HepG2 (cell line): ENCODE measurements around the gene NDFIP2. TPM values are rescaled to one million over a fixed set of nuclear protein-coding genes. Genes with fewer than 3 reads are reported as not detected.

Experiments used
- ATAC-seq: fragments of 200-7000 bp; cut with Tn5 transposase; 3 replicates; pipeline ENCODE4 v1.9.1; 2020; ENCODE audit warnings: mild to moderate bottlenecking, moderate library complexity
- BruUV-seq: library from RNA; stranded (reverse); fragments of 400-500 nt; replicated peaks from 2 replicates; lab custom pipeline; 2021; lab: Mats Ljungman, UMichigan
- CTCF ChIA-PET: fragments of 300-600 bp; formaldehyde crosslinking; extraction: SDS; loops from one replicate; lab custom pipeline; 2021; ENCODE audit warnings: low total read pairs, inconsistent platforms, low intra/inter-chr PET ratio; lab: Yijun Ruan, JAX
- POLR2A ChIA-PET: fragments of 350-600 bp; sonication (Branson Sonifier 250); formaldehyde crosslinking; loops from one replicate; lab custom pipeline; 2020; ENCODE audit warnings: antibody characterized with exemption, inconsistent platforms; lab: Yijun Ruan, JAX
- DNase-seq: peaks from one replicate; pipeline ENCODE4 v3.0.0-alpha.2; 2015; ENCODE audit warnings: low spot score
- FAIRE-seq: peaks from 3 replicates; lab custom pipeline; 2011; peaks lifted over from hg19 to GRCh38; lab: Jason Lieb, UNC
- H2AFZ ChIP-seq: one replicate; pipeline ENCODE4 v1.6.1; 2011; ENCODE audit warnings: low read length, inconsistent platforms
- H3K27ac ChIP-seq: fragments of 300-600 bp; 3 replicates; pipeline ENCODE4 v1.8.0; 2011; ENCODE audit warnings: mixed run types, mild to moderate bottlenecking, mixed read lengths, low read length, inconsistent platforms; ENCODE audit not compliant: insufficient read depth; ENCODE audit errors: extremely low read length
- H3K27me3 ChIP-seq, 2 experiments: fragments of 200-600 bp in 1 of 2; 2 replicates in 1 of 2; 3 replicates in 1 of 2; pipeline versions ENCODE4 v1.6.0 to v1.8.0; 2011; ENCODE audit warnings: low read length in 2 of 2, mild to moderate bottlenecking in 2 of 2, moderate library complexity in 2 of 2, inconsistent platforms in 1 of 2; ENCODE audit not compliant: insufficient read depth in 2 of 2, control insufficient read depth in 1 of 2
- H3K36me3 ChIP-seq, 2 experiments: fragments of 200-600 bp in 1 of 2; replicated peaks in 1 of 2; 2 replicates in 1 of 2; 3 replicates in 1 of 2; pipeline versions ENCODE4 v1.5.1 to v1.8.0; 2011; ENCODE audit warnings: low read length in 2 of 2, inconsistent platforms in 1 of 2; ENCODE audit not compliant: insufficient read depth in 2 of 2, control insufficient read depth in 1 of 2
- H3K4me1 ChIP-seq: 2 replicates; pipeline ENCODE4 v1.5.1; 2012; ENCODE audit warnings: low read length, inconsistent platforms; ENCODE audit not compliant: insufficient read depth
- H3K4me2 ChIP-seq: 2 replicates; pipeline ENCODE4 v1.6.0; 2011; ENCODE audit warnings: low read depth, low read length, inconsistent platforms
- H3K4me3 ChIP-seq, 3 experiments: fragments of 200-600 bp in 1 of 3; sonication (generic), shearing (Covaris generic) in 1 of 3; replicated peaks in 1 of 3; 2 replicates each; pipeline ENCODE4 v1.5.1; 2011 to 2016; ENCODE audit warnings: low read length in 3 of 3, inconsistent platforms in 2 of 3, low read depth in 2 of 3, mild to moderate bottlenecking in 2 of 3, control low read depth in 1 of 3, mixed read lengths in 1 of 3; ENCODE audit not compliant: insufficient read depth in 1 of 3
- H3K79me2 ChIP-seq: one replicate; pipeline ENCODE4 v1.6.1; 2011; ENCODE audit warnings: low read length, inconsistent platforms; ENCODE audit not compliant: insufficient read depth
- H3K9ac ChIP-seq: 2 replicates; pipeline ENCODE4 v1.6.0; 2011; ENCODE audit warnings: mild to moderate bottlenecking, low read depth, low read length, inconsistent platforms; ENCODE audit not compliant: insufficient read depth
- H3K9me3 ChIP-seq: 2 replicates; pipeline ENCODE4 v1.5.1; 2012; ENCODE audit warnings: mild to moderate bottlenecking, low read length
- H4K20me1 ChIP-seq: 2 replicates; pipeline ENCODE4 v1.6.0; 2011; ENCODE audit warnings: inconsistent platforms, mild to moderate bottlenecking, low read length, moderate library complexity; ENCODE audit not compliant: insufficient read depth
- AKAP8 ChIP-seq: sonication (generic); formaldehyde crosslinking; IDR thresholded peaks from 2 replicates; pipeline ENCODE4 v1.5.1; 2020; ENCODE audit warnings: mild to moderate bottlenecking, missing genetic modification reagents
- ATAD3A ChIP-seq: sonication (generic); formaldehyde crosslinking; IDR thresholded peaks from 2 replicates; pipeline ENCODE4 v1.4.0; 2020; ENCODE audit warnings: missing genetic modification reagents
- EEA1 ChIP-seq: sonication (generic); formaldehyde crosslinking; IDR thresholded peaks from 2 replicates; pipeline ENCODE4 v1.5.1; 2020; ENCODE audit warnings: mild to moderate bottlenecking, missing genetic modification reagents, borderline replicate concordance
- HOXD1 ChIP-seq: sonication (generic); formaldehyde crosslinking; IDR thresholded peaks from 2 replicates; pipeline ENCODE4 v1.5.0; 2020; ENCODE audit warnings: missing genetic modification reagents
- NFIB ChIP-seq: sonication (generic); formaldehyde crosslinking; IDR thresholded peaks from 2 replicates; pipeline ENCODE4 v1.9.0; 2021; ENCODE audit warnings: missing genetic modification reagents, mild to moderate bottlenecking, borderline replicate concordance
- NR3C1 ChIP-seq: sonication (generic); formaldehyde crosslinking; IDR thresholded peaks from 2 replicates; pipeline ENCODE4 v1.4.0; 2020; ENCODE audit warnings: missing genetic modification reagents
- ZNF720 ChIP-seq: sonication (generic); formaldehyde crosslinking; IDR thresholded peaks from 2 replicates; pipeline ENCODE4 v1.4.0; 2020; ENCODE audit warnings: missing genetic modification reagents
- WGBS: methylation state at CpG from one replicate; pipeline ENCODE4 v1.1.6; 2017; ENCODE audit warnings: low lambda C conversion rate; 5-methylcytosine and 5-hydroxymethylcytosine counted together
- in situ Hi-C: cut with HindIII; loops from 2 replicates; pipeline ENCODE4 v1.10.0; 2017; ENCODE audit warnings: low pct_unique_long_range_greater_than_20kb; ENCODE audit not compliant: extremely low pct_ligation_motif_present
- intact Hi-C: fragments of 100-400 bp; cut with micrococcal nuclease; formaldehyde crosslinking; loops from one replicate; pipeline ENCODE4 v1.10.0; 2022; ENCODE audit not compliant: unreplicated experiment
- polyA plus RNA-seq, 8 experiments: library from polyadenylated mRNA; depleted of rRNA in 3 of 8; stranded (reverse) in 7 of 8; unstranded in 1 of 8; fragments of >200 nt; fragmentation: Illumina TruSeq in 4 of 8; extraction: Trizol in 4 of 8; gene quantifications; 2 replicates each; pipeline versions ENCODE4 v1.2.1 to v1.2.3, GENCODE V29; 2011 to 2016; ENCODE audit warnings: low read depth in 4 of 8, missing spikeins in 1 of 8, mixed read lengths in 1 of 8; ENCODE audit not compliant: insufficient read depth in 1 of 8
- total RNA-seq, 5 experiments: library from RNA; depleted of rRNA; stranded (reverse); fragments of >200 nt; fragmentation: Illumina TruSeq; extraction: Trizol; gene quantifications; 2 replicates each; pipeline ENCODE4 v1.2.3, GENCODE V29; 2016; ENCODE audit warnings: low read depth in 1 of 5
- TF ChIP-seq, protein P1 (sequence below), 2 experiments: sonication (generic) in 1 of 2; formaldehyde crosslinking in 1 of 2; IDR thresholded peaks; 2 replicates each; pipeline versions ENCODE4 v1.4.0 to v1.6.1; 2018 to 2020; ENCODE audit warnings: missing genetic modification reagents in 2 of 2, borderline replicate concordance in 1 of 2, low read depth in 1 of 2, mild to moderate bottlenecking in 1 of 2, missing biosample characterization in 1 of 2
- TF ChIP-seq, protein P2 (sequence below): IDR thresholded peaks from 2 replicates; pipeline ENCODE4 v1.6.1; 2018; ENCODE audit warnings: missing genetic modification reagents

The NDFIP2 gene
- total and polyA plus RNA-seq, 2 of the 13 experiments (the other 11 are each of a cell fraction or from before 2014, with no cell fraction given): 23.2 to 32.0 TPM

DNA sequence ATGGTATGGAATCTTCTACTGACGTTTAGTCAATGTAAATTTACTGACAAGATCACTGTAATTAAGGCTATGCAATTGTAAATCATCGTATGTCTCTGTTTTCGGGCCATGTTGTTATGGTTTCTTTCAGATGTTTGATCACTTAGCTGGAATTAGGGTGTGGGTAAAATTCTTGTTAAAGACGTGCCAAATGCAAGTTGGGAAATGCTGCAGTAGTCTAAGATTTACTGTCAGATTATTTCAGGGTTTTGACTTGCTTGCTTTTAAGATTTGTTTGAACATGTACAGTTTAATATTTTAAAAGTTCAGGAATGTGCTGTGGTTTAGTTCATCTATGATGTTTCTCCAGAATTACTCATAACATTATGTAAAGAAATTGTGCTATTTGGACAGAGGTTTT, 10.8 kb downstream of the NDFIP2 start:
- BruUV-seq: no TSS peak
- intact Hi-C loops: loop anchor here (10.0 kb wide), 1 partner anchor 853 kb away; the partner anchor contains the start of gene SPRY2
- ChIA-PET POLR2A (no interaction called here), CTCF (no interaction called here)
- no peak overlapping the region for H3K27ac ChIP-seq
- no peak for ATAC-seq
- in situ Hi-C loops: no loop called here
- H3K9me3 ChIP-seq: no peaks in the 10 kb centered on the region
- no peaks in the 10 kb centered on the region for H3K36me3 ChIP-seq
- H3K9ac ChIP-seq: no peak overlapping the region
- WGBS: 97% methylated on average over 4 of the region's 4 CpGs
- no peak overlapping the region for H3K4me3 ChIP-seq
- DNase-seq: no peak
- H4K20me1 ChIP-seq: no peaks in the 10 kb centered on the region
- no peak overlapping the region for H2AFZ ChIP-seq
- H3K79me2 ChIP-seq: peaks cover 70% of the 10 kb centered on the region
- FAIRE-seq: no peak
- H3K4me2 ChIP-seq: no peak overlapping the region
- H3K27me3 ChIP-seq: no peaks in the 10 kb centered on the region
- peaks cover 9% of the 10 kb centered on the region for H3K4me1 ChIP-seq
- TF ChIP-seq NR3C1 (no peak), EEA1 (CRISPR knock-in tag) (no peak), HOXD1 (CRISPR knock-in tag) (no peak), AKAP8 (CRISPR knock-in tag) (no peak), ZNF720 (CRISPR knock-in tag) (no peak), ATAD3A (CRISPR knock-in tag) (no peak), NFIB (CRISPR knock-in tag) (no peak)
- TF ChIP-seq, protein P1, sequence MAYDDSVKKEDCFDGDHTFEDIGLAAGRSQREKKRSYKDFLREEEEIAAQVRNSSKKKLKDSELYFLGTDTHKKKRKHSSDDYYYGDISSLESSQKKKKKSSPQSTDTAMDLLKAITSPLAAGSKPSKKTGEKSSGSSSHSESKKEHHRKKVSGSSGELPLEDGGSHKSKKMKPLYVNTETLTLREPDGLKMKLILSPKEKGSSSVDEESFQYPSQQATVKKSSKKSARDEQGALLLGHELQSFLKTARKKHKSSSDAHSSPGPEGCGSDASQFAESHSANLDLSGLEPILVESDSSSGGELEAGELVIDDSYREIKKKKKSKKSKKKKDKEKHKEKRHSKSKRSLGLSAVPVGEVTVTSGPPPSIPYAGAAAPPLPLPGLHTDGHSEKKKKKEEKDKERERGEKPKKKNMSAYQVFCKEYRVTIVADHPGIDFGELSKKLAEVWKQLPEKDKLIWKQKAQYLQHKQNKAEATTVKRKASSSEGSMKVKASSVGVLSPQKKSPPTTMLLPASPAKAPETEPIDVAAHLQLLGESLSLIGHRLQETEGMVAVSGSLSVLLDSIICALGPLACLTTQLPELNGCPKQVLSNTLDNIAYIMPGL (CRISPR knock-in tag; IDR thresholded peaks at IDR 0.05; ENCODE audit: borderline replicate concordance in 1 of 2, low read depth in 1 of 2): no peak
- TF ChIP-seq, protein P2, sequence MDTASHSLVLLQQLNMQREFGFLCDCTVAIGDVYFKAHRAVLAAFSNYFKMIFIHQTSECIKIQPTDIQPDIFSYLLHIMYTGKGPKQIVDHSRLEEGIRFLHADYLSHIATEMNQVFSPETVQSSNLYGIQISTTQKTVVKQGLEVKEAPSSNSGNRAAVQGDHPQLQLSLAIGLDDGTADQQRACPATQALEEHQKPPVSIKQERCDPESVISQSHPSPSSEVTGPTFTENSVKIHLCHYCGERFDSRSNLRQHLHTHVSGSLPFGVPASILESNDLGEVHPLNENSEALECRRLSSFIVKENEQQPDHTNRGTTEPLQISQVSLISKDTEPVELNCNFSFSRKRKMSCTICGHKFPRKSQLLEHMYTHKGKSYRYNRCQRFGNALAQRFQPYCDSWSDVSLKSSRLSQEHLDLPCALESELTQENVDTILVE (CRISPR knock-in tag): no peak
